ENCODE results near the gene TMEM178B. TPM values are rescaled to one million over a fixed set of nuclear protein-coding genes. Genes with fewer than 3 reads are reported as not detected.
A peak's percentile ranks its signal among the peaks of the same experiment; 100 is the strongest.
"Not testable (repeated sequence)": the region's sequence is repeated elsewhere in the genome, so short reads cannot be mapped to it uniquely, and the experiment has no call there.

Gene TMEM178B
- total and polyA plus RNA-seq, 10 of the 15 experiments (the other 5 are each of a cell fraction or from before 2014, with no cell fraction given), result 0.01 to 1.1 (median 0.04) TPM; not detected in 2

DNA sequence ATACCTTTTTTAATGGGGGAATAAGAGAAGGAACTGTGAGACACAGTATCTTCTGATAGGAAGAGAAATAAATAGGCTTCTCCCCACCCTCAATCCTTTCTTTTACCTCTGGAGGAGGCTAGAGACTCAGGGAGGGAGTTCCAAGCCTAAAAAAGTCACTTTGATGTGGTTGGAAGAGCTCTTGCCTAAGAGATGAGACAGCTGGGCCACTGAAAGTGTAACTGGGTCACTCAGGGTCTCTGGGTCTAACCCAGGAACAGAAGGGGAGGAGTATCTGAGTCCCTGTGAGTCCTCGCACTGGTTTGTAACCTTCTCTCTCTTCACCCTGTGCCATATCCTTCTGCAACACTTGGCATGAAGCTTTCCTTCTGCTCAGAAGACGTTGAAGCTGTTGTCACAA lies 254.4 kb downstream of the TMEM178B start:
- Histone ChIP-seq H3K4me2 (ENCODE audit: control insufficient read depth, insufficient read depth) (no peak overlapping the region), H3K79me2 (ENCODE audit: control insufficient read depth, insufficient read depth, low read length) (no peaks in the 10 kb centered on the region), H3K4me3 (no peak overlapping the region), H3K27me3 (replicated peaks in 1 of 2; ENCODE audit: control insufficient read depth in 2 of 2, insufficient read depth in 2 of 2, low read length in 1 of 2) (no peaks in the 10 kb centered on the region; a peak in 1 of 4 replicates), H3K9ac (ENCODE audit: control insufficient read depth, insufficient read depth, low read length) (no peak overlapping the region), H3K27ac (ENCODE audit: control insufficient read depth, insufficient read depth) (no peak overlapping the region), H3K4me1 (ENCODE audit: control insufficient read depth, insufficient read depth, low read length) (no peaks in the 10 kb centered on the region), H3K9me3 (replicated peaks; ENCODE audit: control insufficient read depth, insufficient read depth, low read length) (no peaks in the 10 kb centered on the region), H4K20me1 (ENCODE audit: control insufficient read depth, insufficient read depth) (no peaks in the 10 kb centered on the region), H2AFZ (ENCODE audit: control insufficient read depth, low read depth, low read length) (no peak overlapping the region), H3K36me3 (ENCODE audit: control insufficient read depth in 2 of 2, insufficient read depth in 2 of 2, low read length in 1 of 2) (no peaks in the 10 kb centered on the region)
- ATAC-seq (no peak), DNase-seq (ENCODE audit: low read depth, low spot score) (no peak), FAIRE-seq (no peak)
- WGBS (ENCODE audit: insufficient coverage, insufficient replicate concordance, low lambda C conversion rate, missing lambda C conversion rate), result 25% methylated on average over 2 of the region's 2 CpGs
- ChIA-PET POLR2A (no interaction called here), CTCF (no interaction called here), RAD21 (ENCODE audit: unreplicated experiment) (no interaction called here), SMC1A (ENCODE audit: uncharacterized antibody, unreplicated experiment) (interaction anchor here (0.7 to 1.4 kb wide), 2 partner anchors 9 to 134 kb away, joined by 4 to 7 read pairs; no protein-coding TSS in a partner anchor)
- TF ChIP-seq GATAD2B (conservative IDR thresholded peaks at IDR 0.05; ENCODE audit: low read depth) (no peak), EED (IDR thresholded peaks at IDR 0.05; ENCODE audit: low read depth) (no peak), TCF7 (IDR thresholded peaks at IDR 0.05; ENCODE audit: borderline replicate concordance) (peak; percentile 54; the same call in 1 of the 2 replicates)
- TF ChIP-seq, protein P1, sequence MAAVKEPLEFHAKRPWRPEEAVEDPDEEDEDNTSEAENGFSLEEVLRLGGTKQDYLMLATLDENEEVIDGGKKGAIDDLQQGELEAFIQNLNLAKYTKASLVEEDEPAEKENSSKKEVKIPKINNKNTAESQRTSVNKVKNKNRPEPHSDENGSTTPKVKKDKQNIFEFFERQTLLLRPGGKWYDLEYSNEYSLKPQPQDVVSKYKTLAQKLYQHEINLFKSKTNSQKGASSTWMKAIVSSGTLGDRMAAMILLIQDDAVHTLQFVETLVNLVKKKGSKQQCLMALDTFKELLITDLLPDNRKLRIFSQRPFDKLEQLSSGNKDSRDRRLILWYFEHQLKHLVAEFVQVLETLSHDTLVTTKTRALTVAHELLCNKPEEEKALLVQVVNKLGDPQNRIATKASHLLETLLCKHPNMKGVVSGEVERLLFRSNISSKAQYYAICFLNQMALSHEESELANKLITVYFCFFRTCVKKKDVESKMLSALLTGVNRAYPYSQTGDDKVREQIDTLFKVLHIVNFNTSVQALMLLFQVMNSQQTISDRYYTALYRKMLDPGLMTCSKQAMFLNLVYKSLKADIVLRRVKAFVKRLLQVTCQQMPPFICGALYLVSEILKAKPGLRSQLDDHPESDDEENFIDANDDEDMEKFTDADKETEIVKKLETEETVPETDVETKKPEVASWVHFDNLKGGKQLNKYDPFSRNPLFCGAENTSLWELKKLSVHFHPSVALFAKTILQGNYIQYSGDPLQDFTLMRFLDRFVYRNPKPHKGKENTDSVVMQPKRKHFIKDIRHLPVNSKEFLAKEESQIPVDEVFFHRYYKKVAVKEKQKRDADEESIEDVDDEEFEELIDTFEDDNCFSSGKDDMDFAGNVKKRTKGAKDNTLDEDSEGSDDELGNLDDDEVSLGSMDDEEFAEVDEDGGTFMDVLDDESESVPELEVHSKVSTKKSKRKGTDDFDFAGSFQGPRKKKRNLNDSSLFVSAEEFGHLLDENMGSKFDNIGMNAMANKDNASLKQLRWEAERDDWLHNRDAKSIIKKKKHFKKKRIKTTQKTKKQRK (IDR thresholded peaks at IDR 0.05; ENCODE audit: low read depth, low read length), result no peak
- TF ChIP-seq, protein P2, sequence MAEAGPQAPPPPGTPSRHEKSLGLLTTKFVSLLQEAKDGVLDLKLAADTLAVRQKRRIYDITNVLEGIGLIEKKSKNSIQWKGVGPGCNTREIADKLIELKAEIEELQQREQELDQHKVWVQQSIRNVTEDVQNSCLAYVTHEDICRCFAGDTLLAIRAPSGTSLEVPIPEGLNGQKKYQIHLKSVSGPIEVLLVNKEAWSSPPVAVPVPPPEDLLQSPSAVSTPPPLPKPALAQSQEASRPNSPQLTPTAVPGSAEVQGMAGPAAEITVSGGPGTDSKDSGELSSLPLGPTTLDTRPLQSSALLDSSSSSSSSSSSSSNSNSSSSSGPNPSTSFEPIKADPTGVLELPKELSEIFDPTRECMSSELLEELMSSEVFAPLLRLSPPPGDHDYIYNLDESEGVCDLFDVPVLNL (IDR thresholded peaks at IDR 0.05; ENCODE audit: low read depth, low read length), result no peak
- TF ChIP-seq, protein P3, sequence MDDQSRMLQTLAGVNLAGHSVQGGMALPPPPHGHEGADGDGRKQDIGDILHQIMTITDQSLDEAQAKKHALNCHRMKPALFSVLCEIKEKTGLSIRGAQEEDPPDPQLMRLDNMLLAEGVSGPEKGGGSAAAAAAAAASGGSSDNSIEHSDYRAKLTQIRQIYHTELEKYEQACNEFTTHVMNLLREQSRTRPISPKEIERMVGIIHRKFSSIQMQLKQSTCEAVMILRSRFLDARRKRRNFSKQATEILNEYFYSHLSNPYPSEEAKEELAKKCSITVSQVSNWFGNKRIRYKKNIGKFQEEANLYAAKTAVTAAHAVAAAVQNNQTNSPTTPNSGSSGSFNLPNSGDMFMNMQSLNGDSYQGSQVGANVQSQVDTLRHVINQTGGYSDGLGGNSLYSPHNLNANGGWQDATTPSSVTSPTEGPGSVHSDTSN (IDR thresholded peaks at IDR 0.05; ENCODE audit: insufficient replicate concordance, low read depth, low read length), result no peak
- in situ Hi-C loops (cut with MboI), result no loop called here
- no TSS peak for BruUV-seq (replicated peaks)
- intact Hi-C loops (cut with micrococcal nuclease; ENCODE audit: unreplicated experiment), result no loop called here

DNA sequence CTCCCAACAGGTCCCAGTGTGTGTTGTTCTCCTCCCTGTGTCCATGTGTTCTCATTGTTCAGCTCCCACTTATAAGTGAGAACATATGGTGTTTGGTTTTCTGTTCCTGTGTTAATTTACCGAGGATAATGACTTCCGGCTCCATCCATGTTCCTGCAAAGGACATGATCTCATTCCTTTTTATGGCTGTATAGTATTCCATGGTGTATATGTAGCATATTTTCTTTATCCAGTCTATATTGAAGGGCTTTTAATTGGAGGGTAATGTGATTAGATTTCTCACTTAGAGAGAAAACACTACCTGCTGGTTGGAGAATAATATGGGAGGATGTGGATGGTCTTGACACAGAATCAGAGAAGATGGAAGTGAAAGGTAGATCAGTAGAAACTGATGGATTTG lies 256.4 kb downstream of the TMEM178B start:
- POLR2A ChIA-PET; H3K79me2 ChIP-seq (ENCODE audit: control insufficient read depth, insufficient read depth, low read length); H3K27me3 ChIP-seq (replicated peaks in 1 of 2; ENCODE audit: control insufficient read depth in 2 of 2, insufficient read depth in 2 of 2, low read length in 1 of 2); CTCF ChIA-PET; intact Hi-C loops (cut with micrococcal nuclease; ENCODE audit: unreplicated experiment); RAD21 ChIA-PET (ENCODE audit: unreplicated experiment); H3K27ac ChIP-seq (ENCODE audit: control insufficient read depth, insufficient read depth); H2AFZ ChIP-seq (ENCODE audit: control insufficient read depth, low read depth, low read length); H3K4me2 ChIP-seq (ENCODE audit: control insufficient read depth, insufficient read depth); in situ Hi-C loops (cut with MboI); SMC1A ChIA-PET (ENCODE audit: uncharacterized antibody, unreplicated experiment); H3K9ac ChIP-seq (ENCODE audit: control insufficient read depth, insufficient read depth, low read length); FAIRE-seq; H3K4me1 ChIP-seq (ENCODE audit: control insufficient read depth, insufficient read depth, low read length); H4K20me1 ChIP-seq (ENCODE audit: control insufficient read depth, insufficient read depth); H3K4me3 ChIP-seq; DNase-seq (ENCODE audit: low read depth, low spot score); H3K9me3 ChIP-seq (replicated peaks; ENCODE audit: control insufficient read depth, insufficient read depth, low read length); ATAC-seq; BruUV-seq (replicated peaks); H3K36me3 ChIP-seq (ENCODE audit: control insufficient read depth in 2 of 2, insufficient read depth in 2 of 2, low read length in 1 of 2): not testable (repeated sequence)
- 65% methylated on average over 2 of the region's 2 CpGs for whole genome bisulfite sequencing (ENCODE audit: insufficient coverage, insufficient replicate concordance, low lambda C conversion rate, missing lambda C conversion rate)

Data from GM12878 (cell line).